GM21447 (cell line): ENCODE results near the gene RCC1.
"Not testable (repeated sequence)": the region's sequence is repeated elsewhere in the genome, so short reads cannot be mapped to it uniquely, and the experiment has no call there.

Source experiments
- ATAC-seq: cut with Tn5 transposase; IDR thresholded peaks from one replicate; pipeline ENCODE4 v1.9.1; 2021; ENCODE audit not compliant: unreplicated experiment

Gene RCC1

DNA sequence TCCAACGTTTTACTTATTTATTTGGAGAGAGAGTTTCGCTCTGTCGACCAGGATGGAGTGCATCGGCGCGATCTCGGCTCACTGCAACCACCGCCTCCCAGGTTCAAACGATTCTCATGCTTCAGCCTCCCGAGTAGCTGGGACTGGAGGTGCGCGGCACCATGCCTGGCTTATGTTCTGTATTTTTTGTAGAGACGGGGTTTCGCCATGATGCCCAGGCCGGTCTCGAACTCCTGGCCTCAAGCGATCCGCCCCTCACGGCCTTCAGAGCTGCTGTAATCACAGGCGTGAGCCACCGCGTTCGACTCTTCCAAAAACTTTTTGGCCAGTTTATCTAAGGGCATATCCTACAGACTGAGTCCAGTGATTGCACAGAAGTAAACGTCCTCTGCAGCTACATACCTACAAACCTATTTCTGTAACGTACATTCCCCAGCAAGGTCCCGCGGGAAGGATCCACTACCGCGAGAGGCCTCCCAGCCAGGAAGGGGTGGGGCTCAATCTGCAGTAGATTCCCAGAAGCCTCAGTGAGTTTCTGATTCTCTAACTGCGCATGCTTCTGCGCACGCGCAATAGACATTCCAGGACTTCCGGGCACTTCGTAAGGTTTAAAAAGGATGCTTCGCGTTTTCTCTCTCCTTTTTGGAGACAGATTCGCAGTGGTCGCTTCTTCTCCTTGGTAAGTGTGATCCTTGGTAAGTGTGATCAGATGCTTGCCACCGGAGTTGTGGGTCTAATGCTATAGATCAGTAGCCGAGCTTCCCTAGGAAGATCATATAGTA is at the start of gene RCC1:
Gene RCC1, plus strand, starts transcription at position 638 of the 782 bp plus-strand sequence. CDS start 23,824 bp downstream, outside the sequence.
- peak; percentile 76 for ATAC-seq

DNA sequence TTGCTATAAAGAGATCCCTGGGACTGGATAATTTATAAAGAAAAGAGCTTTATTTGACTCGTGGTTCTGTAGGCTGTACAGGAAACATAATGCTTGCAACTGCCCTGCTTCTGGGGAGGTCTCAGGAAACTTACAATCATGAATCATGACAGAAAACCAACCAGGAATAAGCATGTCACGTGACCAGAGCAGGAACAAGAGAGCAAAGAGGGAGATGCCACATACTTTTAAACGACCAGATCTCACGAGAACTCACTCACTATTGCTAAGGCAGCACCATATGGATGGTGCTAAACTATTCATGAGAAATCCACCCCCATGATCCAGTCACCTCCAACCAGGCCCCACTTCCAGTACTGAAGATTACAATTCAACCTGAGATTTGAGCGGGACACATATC is 49.8 kb upstream of the RCC1 start:
- ATAC-seq = no peak

DNA sequence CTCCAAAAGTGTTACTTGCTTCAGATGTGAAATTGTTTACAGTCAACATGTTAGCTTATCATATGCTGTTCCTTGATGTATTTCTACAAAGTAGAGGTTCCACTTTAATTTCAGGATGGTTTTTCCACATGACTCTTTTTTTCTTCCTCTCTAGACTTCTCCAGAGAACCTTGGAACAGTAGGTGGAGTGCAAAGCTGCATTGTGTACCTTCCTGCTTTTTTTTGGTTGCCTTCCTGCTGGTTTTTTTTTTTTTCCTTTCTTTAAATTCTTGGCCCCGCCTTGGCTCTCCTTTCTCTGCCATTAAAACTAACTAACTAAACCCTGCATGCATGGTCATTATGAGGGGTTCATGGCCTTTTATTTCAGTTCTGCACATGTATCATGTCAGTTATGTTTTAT is 48.2 kb upstream of the RCC1 start:
- no peak for ATAC-seq

DNA sequence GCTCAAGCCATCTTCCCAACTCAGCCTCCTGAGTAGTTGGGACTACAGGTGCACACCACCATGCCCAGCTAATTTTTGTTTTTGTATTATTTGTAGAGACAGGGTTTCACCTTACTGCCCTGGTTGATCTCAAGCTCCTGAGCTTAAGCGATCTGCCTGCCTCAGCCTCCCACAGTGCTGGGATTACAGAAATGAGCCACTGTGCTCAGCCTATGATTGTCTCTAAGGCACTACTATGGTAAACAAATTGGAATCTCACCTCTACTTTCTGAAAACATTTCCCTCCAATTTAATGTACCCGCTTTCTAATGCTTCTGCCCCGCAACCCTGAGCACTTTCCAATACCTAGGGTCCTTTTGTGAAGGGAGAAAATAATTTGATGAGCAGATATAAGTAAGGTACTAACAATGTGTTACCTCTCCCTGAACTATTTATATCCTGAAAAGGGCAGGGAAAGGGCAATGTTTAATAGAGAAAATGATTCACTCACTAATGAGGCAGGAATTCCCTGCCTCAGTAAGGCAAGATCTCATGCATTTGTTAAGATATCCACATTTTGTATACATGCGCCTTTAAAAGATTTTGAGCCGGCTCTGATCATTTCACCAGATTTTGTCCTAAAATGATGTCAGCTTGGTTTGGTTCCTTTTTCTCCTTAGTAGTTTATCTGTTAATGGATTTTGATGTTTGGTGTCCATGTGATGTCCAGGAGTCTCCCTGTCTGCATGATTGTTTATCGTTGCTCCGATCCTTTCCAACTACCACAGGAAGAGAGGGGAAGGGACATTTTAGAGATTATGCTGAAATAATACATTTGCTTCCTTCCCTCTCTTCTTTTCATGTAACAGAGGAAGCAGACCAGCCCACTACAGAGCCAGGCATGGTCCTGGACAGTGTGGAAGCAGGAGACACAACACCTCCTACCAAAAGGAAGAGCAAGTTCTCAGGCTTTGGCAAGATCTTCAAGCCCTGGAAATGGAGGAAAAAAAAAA is 47.3 kb upstream of the RCC1 start:
- ATAC-seq = no peak

- ATAC-seq = no peak
Observed at GRCh38 chr1:28466226-28466778, 39.5 kb upstream of the RCC1 start.

- no peak for ATAC-seq
Observed at GRCh38 chr1:28470146-28470545, 35.7 kb upstream of the RCC1 start.

DNA sequence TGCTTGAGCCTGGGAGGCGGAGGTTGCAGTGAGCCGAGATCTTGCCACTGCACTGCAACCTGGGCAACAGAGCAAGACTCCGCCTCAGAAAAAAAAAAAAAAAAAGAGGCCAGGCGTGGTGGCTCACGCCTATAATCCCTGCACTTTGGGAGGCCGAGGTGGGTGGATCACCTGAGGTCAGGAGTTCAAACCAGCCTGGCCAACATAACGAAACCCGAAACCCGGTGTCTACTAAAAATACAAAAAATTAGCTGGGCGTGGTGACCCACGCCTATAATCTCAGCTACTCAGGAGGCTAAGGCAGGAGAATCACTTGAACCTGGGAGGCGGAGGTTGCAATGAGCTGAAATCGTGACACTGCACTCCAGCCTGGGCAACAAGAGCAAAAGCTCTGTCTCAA is 26.3 kb upstream of the RCC1 start:
- not testable (repeated sequence) for ATAC-seq

DNA sequence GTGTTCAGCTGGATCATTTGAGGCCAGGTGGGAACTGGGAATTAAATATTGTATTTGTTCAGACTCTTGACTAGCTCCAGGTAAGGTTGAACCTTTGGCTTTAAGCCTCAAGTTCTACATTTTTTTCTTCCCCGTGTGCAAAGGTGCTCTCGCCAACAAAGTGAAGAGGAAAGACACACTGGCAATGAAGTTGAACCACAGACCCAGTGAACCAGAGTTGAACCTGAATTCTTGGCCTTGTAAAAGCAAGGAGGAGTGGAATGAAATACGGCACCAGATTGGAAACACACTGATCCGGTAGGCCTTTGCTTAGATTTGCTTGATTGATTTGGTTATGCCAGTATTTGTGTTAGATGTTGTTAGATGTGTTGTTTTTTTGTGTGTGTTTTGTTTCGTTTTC is 25.5 kb upstream of the RCC1 start:
- ATAC-seq = no peak

GRCh38 chr1:28482138-28482537 is 23.7 kb upstream of the RCC1 start:
- ATAC-seq = no peak

DNA sequence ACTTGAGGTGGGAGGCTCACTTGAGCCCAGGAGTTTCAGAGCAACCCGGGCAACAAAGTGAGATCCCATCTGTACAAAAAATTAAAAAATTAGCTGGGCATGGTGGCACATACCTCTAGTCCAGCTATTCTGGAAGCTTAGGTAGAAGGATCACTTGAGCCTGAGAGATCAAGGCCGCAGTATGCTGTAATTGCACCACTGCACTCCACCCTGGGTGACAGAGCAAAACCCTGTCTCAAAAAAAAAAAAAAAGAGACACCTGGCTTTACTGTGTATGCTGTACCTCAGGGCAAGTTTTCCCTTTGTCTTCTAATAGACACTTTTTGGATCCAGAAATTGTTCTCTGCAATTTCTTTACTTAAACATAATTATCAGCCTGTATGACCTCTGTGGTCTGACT is 23.1 kb upstream of the RCC1 start:
- ATAC-seq = no peak

DNA sequence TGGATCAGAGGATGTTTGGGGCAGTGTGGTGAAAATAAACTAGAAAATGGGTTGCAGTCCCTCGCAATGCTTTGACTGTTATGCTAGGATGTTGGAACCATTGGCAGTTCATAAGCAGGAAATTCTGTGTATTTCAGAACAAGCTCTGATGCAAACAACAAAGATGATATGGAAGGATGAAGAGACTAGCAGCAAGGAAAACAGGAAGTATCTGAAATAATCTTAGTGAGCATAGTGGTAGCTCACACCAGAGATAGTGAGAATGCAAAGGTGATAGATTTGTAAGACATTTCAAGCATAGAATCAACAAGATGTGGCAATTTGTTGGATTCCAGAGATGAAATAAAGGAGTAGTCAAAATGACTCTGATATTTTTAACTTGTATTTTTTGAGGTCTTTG is 11.1 kb upstream of the RCC1 start:
- no peak for ATAC-seq

- no peak for ATAC-seq
Observed at GRCh38 chr1:28499553-28499952, 6.3 kb upstream of the RCC1 start.

- ATAC-seq = no peak
Observed at GRCh38 chr1:28501925-28502324, 3.9 kb upstream of the RCC1 start.

DNA sequence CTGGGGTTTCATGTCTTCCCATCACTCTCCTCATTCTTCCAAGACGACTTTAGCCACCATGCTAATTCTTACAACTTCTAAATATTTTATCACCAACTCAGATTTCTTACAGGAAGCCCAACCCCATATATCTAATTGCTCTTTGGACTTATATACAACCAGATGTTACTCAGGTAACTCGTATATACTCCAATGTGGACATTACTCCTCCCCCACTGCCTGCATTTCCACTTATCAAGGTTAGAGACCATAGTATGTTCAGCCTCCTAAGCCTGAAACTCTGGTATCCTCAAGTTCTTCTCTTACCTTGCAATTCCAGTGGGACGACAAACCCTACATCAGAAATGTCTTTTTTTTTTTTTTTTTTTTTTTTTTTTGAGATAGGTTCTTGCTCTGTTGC is 2.7 kb upstream of the RCC1 start:
- ATAC-seq = no peak

- ATAC-seq = no peak
Observed at GRCh38 chr1:28506907-28507246, 1.0 kb downstream of the RCC1 start.

DNA sequence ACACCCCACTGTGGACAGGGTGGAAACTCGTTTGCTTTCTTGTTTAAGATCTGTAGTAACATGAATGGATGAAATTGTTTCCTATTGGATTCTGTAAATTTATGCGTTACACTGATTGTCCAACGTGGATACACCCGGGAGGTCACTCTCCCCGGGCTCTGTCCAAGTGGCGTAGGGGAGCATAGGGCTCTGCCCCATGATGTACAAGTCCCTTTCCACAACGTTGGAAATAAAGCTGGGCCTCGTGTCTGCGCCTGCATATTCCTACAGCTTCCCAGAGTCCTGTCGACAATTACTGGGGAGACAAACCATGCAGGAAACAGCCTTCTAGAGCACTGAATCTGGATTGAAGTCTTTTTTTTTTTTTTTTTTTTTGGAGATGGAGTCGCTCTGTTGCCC is 1.4 kb downstream of the RCC1 start:
- no peak for ATAC-seq

DNA sequence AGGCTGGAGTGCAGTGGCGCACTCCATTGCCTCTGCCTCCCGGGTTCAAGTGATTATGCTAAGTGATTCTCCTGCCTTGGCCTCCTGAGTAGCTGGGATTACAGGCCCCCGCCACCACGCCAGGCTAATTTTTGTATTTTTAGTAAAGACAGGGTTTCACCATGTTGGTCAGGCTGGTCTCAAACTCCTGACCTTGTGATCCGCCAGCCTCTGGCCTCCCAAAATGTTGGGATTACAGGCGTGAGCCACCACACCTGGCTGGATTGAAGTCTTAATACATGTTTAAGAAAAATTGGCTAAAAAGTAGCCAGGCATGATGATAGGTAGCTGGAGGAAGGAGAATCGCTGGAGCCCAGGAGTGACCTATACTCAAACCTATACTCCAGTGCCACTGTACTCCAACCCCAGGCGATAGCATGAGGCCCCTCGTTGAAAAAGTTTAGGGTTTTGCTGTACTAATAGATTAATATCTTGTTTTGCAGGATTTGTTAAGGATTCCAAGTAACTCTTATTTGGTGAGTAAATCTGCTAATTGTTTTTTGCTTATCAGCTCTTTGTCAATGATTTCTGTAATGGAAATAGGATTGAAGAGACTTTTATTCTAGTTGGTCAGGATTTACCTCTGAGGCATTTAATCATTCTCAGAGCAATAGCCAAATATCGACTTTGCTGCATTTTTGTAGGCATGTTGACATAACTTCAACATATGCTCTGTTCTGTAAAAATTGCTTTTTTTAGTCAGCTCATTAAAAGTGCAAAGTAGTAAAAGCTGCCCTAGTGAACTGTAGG is 2.0 kb downstream of the RCC1 start:
- no peak for ATAC-seq

- no peak for ATAC-seq
Observed at GRCh38 chr1:28508435-28508754, 2.6 kb downstream of the RCC1 start.

DNA sequence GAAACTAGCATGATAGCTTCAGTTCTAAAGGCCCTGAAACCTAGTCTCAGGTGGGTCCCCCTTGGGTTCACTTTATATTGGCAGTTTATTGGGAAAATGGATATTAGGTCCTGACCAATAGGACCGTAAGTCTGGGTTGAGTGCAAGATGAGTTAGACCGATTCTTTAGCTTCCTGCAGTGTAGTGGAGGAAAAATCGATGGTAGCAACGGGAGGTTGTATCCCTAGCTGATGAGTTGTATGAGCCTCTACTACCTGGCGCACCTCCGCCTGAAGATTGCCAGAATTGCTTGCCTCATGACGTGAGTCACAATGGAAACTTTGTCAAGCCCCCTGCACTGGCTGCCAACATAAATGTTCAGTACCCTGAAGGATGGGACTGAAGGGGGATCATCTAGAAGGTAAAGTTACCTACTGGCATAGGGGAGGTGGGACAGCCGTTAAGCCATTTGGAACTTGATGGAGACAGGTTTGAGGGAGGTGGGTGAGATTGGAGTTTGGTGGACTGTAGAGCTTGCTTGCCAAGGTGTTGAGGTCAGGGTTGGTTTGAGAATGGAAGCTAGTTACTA is 3.9 kb downstream of the RCC1 start:
- no peak for ATAC-seq

DNA sequence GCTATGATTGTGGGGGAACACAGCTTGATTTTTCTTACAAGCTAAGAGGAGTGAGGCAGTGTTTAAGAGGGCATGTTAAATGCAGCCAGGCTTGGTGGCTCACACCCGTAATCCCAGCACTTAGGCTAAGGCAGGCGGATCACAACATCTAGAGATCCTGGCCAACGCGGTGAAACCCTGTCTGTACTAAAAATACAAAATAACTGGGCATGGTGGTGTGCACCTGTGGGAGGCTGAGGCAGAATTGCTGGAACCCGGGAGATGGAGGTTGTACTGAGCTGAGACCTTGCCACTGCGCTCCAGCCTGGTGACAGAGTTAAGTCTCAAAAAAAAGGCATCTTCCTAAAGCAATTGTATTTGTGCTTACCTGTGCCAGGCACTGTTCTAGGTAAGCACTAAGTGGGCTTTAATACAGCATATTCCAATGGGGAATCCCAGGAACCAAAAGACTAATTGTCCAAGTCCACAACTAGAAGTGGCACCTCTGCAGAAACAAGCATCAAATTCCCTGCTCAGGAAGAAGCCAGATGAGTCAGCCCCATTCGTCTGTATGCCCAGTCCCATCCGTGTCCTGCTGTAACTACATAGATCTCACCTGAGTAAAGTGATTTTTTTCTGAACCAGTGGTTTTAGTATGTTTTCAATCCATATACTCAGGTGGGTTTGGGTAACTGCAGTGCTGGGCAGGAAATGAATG is 4.6 kb downstream of the RCC1 start:
- ATAC-seq = no peak
